HFFc6 (cell line): Measurements from ENCODE around the gene KREMEN1. TPM values are rescaled to one million over a fixed set of nuclear protein-coding genes. Genes with fewer than 3 reads are reported as not detected.

Experiments used
- DNase-seq: peaks from one replicate; pipeline ENCODE4 v3.0.0-alpha.2; 2018
- H3K27ac Mint-ChIP-seq: 2 replicates; pipeline ENCODE4 v1.8.0; 2020; ENCODE audit warnings: mild to moderate bottlenecking, mixed read lengths
- H3K27me3 Mint-ChIP-seq: 2 replicates; pipeline ENCODE4 v1.8.0; 2021; ENCODE audit warnings: mild to moderate bottlenecking, moderate library complexity, mixed read lengths; ENCODE audit not compliant: insufficient read depth
- H3K36me3 Mint-ChIP-seq: 2 replicates; pipeline ENCODE4 v1.8.0; 2021; ENCODE audit warnings: low read depth, mixed read lengths
- H3K4me1 Mint-ChIP-seq: 2 replicates; pipeline ENCODE4 v1.8.0; 2020; ENCODE audit warnings: low read depth, mixed read lengths
- H3K4me3 Mint-ChIP-seq: 2 replicates; pipeline ENCODE4 v1.8.0; 2020; ENCODE audit warnings: mild to moderate bottlenecking, moderate library complexity, mixed read lengths
- H3K9me3 Mint-ChIP-seq: 2 replicates; pipeline ENCODE4 v1.8.0; 2020; ENCODE audit warnings: mild to moderate bottlenecking, mixed read lengths
- CTCF ChIP-seq: fragments of 200-600 bp; sonication (generic); IDR thresholded peaks from 2 replicates; pipeline ENCODE4 v1.5.0; 2021; ENCODE audit warnings: antibody characterized with exemption, mild to moderate bottlenecking
- total RNA-seq, 6 experiments: library from RNA; stranded (reverse); fragmentation: NEBNext Ultra II Directional; extraction: Animal tissue kit (Norgen Biotek cat#: 25700); gene quantifications; 2 replicates in 1 of 6; 3 replicates in 5 of 6; pipeline ENCODE4 v1.2.3, GENCODE V29; 2021

The KREMEN1 gene
- total RNA-seq, 6 experiments from 2014 or later: 0.50 to 1.1 (median 0.59) TPM

- Mint-ChIP-seq H3K4me3 (peak overlapping the region; percentile 86), H3K36me3 (no peaks in the 10 kb centered on the region), H3K4me1 (peaks cover 46% of the 10 kb centered on the region), H3K9me3 (no peaks in the 10 kb centered on the region), H3K27ac (peak overlapping the region; percentile 100), H3K27me3 (peaks cover 2% of the 10 kb centered on the region)
- DNase-seq: peak; percentile 21
- no peak; the same call in 1 of the 2 replicates for TF ChIP-seq CTCF
Observed at GRCh38 chr22:29030016-29030617, 42.7 kb upstream of the KREMEN1 start.

GRCh38 chr22:29030618-29031226, 42.1 kb upstream of the KREMEN1 start:
- peak overlapping the region; percentile 86 for H3K4me3 Mint-ChIP-seq
- H3K36me3 Mint-ChIP-seq: no peaks in the 10 kb centered on the region
- H3K9me3 Mint-ChIP-seq: no peaks in the 10 kb centered on the region
- peaks cover 46% of the 10 kb centered on the region for H3K4me1 Mint-ChIP-seq
- peak overlapping the region; percentile 100 for H3K27ac Mint-ChIP-seq
- peaks cover 2% of the 10 kb centered on the region for H3K27me3 Mint-ChIP-seq
- peak; percentile 76 for DNase-seq
- TF ChIP-seq CTCF: no peak

GRCh38 chr22:29031227-29032011, 41.4 kb upstream of the KREMEN1 start:
- H3K4me3 Mint-ChIP-seq: peak overlapping the region; percentile 86
- peak; percentile 96 for DNase-seq
- TF ChIP-seq CTCF: peak; percentile 48
- no peaks in the 10 kb centered on the region for H3K36me3 Mint-ChIP-seq
- H3K9me3 Mint-ChIP-seq: no peaks in the 10 kb centered on the region
- peaks cover 46% of the 10 kb centered on the region for H3K4me1 Mint-ChIP-seq
- H3K27ac Mint-ChIP-seq: peak overlapping the region; percentile 100
- H3K27me3 Mint-ChIP-seq: peaks cover 2% of the 10 kb centered on the region

- DNase-seq: no peak
- no peaks in the 10 kb centered on the region for H3K36me3 Mint-ChIP-seq
- H3K27ac Mint-ChIP-seq: peak overlapping the region; percentile 100
- H3K4me1 Mint-ChIP-seq: peaks cover 46% of the 10 kb centered on the region
- peaks cover 2% of the 10 kb centered on the region for H3K27me3 Mint-ChIP-seq
- no peaks in the 10 kb centered on the region for H3K9me3 Mint-ChIP-seq
- TF ChIP-seq CTCF: peak; percentile 22; the same call in 1 of the 2 replicates
- peak overlapping the region; percentile 86 for H3K4me3 Mint-ChIP-seq
Observed at GRCh38 chr22:29032014-29032475, 40.8 kb upstream of the KREMEN1 start.

GRCh38 chr22:29032584-29032983, 40.3 kb upstream of the KREMEN1 start:
- H3K4me3 Mint-ChIP-seq: peak overlapping the region; percentile 86; the same call in 1 of the 2 replicates
- TF ChIP-seq CTCF: no peak
- no peaks in the 10 kb centered on the region for H3K36me3 Mint-ChIP-seq
- peak overlapping the region; percentile 100 for H3K27ac Mint-ChIP-seq
- peaks cover 2% of the 10 kb centered on the region for H3K27me3 Mint-ChIP-seq
- H3K9me3 Mint-ChIP-seq: no peaks in the 10 kb centered on the region
- H3K4me1 Mint-ChIP-seq: peaks cover 43% of the 10 kb centered on the region
- DNase-seq: no peak
